RPMI7951 (cell line): Measurements from ENCODE around the gene ZNF474. TPM values are rescaled to one million over a fixed set of nuclear protein-coding genes. Genes with fewer than 3 reads are reported as not detected.

Source experiments
- DNase-seq: peaks from one replicate; pipeline ENCODE4 v3.0.0-alpha.2; 2012; ENCODE audit warnings: low read depth
- total RNA-seq: library from RNA; depleted of rRNA; stranded (reverse); fragments of >200 nt; shearing (Covaris generic); gene quantifications from 2 replicates; pipeline ENCODE4 v1.2.3, GENCODE V29; 2014; rRNA removed

Gene ZNF474
- total RNA-seq, 1 experiment from 2014 or later: 0.24 TPM

- DNase-seq: peak; percentile 65
These were observed 51.7 kb downstream of the ZNF474 start for GRCh38 chr5:122180863-122181548.

GRCh38 chr5:122181863-122182262 lies 52.5 kb downstream of the ZNF474 start:
- no peak for DNase-seq

- peak; percentile 85 for DNase-seq
These were observed 53.2 kb downstream of the ZNF474 start for GRCh38 chr5:122182491-122182921.

- DNase-seq: peak; percentile 90
These were observed 53.9 kb downstream of the ZNF474 start for GRCh38 chr5:122183098-122183787.

- no peak for DNase-seq
These were observed 54.4 kb downstream of the ZNF474 start for GRCh38 chr5:122183788-122184170.

- DNase-seq: no peak
These were observed 55.4 kb downstream of the ZNF474 start for GRCh38 chr5:122184676-122185255.

GRCh38 chr5:122187426-122187825 lies 58.1 kb downstream of the ZNF474 start:
- DNase-seq: peak; percentile 26

GRCh38 chr5:122190156-122190555 lies 60.8 kb downstream of the ZNF474 start:
- DNase-seq: no peak

GRCh38 chr5:122192497-122193496 lies 63.5 kb downstream of the ZNF474 start:
- DNase-seq: peak; percentile 64

GRCh38 chr5:122195802-122196394 lies 66.6 kb downstream of the ZNF474 start:
- DNase-seq: peak; percentile 51

GRCh38 chr5:122199146-122199545 lies 69.8 kb downstream of the ZNF474 start:
- no peak for DNase-seq

GRCh38 chr5:122200450-122200849 lies 71.1 kb downstream of the ZNF474 start:
- DNase-seq: no peak

- no peak for DNase-seq
These were observed 71.5 kb downstream of the ZNF474 start for GRCh38 chr5:122200865-122201264.

GRCh38 chr5:122201365-122201764 lies 72.0 kb downstream of the ZNF474 start:
- DNase-seq: no peak

- DNase-seq: peak; percentile 36
These were observed 73.6 kb downstream of the ZNF474 start for GRCh38 chr5:122202952-122203351.

Other genes starting within 250 kb of the ZNF474 start
- 11.3 and 17.2 TPM in 2 replicates for gene SRFBP1, start 167.6 kb upstream of the ZNF474 start, total RNA-seq
- 28.4 and 32.2 TPM in 2 replicates for gene LOX, start 51.3 kb upstream of the ZNF474 start, total RNA-seq
- not detected in 2 replicates for gene SNCAIP, start 182.7 kb downstream of the ZNF474 start, total RNA-seq